ENCODE results near the gene NFIB. TPM values are rescaled to one million over a fixed set of nuclear protein-coding genes. Genes with fewer than 3 reads are reported as not detected.

Gene NFIB
- total and polyA plus RNA-seq, 2 of the 4 experiments (the other 2 are of a cell fraction): 1.4 to 2.0 TPM

GRCh38 chr9:14189578-14189977 lies 124.4 kb downstream of the NFIB start:
- intact Hi-C loops (cut with micrococcal nuclease): no loop called here
- CTCF ChIA-PET: no interaction called here
- no peak overlapping the region for H2AFZ ChIP-seq (replicated peaks; ENCODE audit: low read length, poor library complexity)
- H2BK5ac ChIP-seq (ENCODE audit: low read depth, low read length, poor library complexity, severe bottlenecking): no peak overlapping the region
- H3K23ac ChIP-seq (ENCODE audit: low read depth, low read length): no peak overlapping the region
- H3K4me1 ChIP-seq (ENCODE audit: control insufficient read depth, insufficient read depth, low read length): no peaks in the 10 kb centered on the region
- no peaks in the 10 kb centered on the region; the same call in 1 of the 2 replicates for H3K9me1 ChIP-seq (ENCODE audit: insufficient read depth, low read length)
- H4K8ac ChIP-seq (ENCODE audit: low read depth in 2 of 2, low read length in 2 of 2): no peak overlapping the region
- H2AK5ac ChIP-seq (ENCODE audit: low read depth, low read length): no peak overlapping the region
- TF ChIP-seq ELK1 (IDR thresholded peaks at IDR 0.05; ENCODE audit: borderline replicate concordance, low read depth, low read length) (no peak), CHD1 (IDR thresholded peaks at IDR 0.05; ENCODE audit: low read depth, low read length) (no peak), MXI1 (IDR thresholded peaks at IDR 0.05; ENCODE audit: borderline replicate concordance, low read depth, low read length) (no peak), FOS (IDR thresholded peaks at IDR 0.05; ENCODE audit: low read depth, low read length) (no peak), SMC3 (IDR thresholded peaks at IDR 0.05; ENCODE audit: low read depth, low read length) (no peak)
- H4K5ac ChIP-seq (ENCODE audit: low read depth, low read length): no peak overlapping the region
- DNase-seq: no peak
- no peak overlapping the region for H2AK9ac ChIP-seq (replicated peaks; ENCODE audit: low read depth, low read length, poor library complexity)
- peaks cover 2% of the 10 kb centered on the region; the same call in 1 of the 2 replicates for H3K27me3 ChIP-seq (ENCODE audit: control insufficient read depth, insufficient read depth, low read length)
- ATAC-seq (ENCODE audit: low read depth): no peak
- H3K79me1 ChIP-seq (ENCODE audit: low read depth in 1 of 2, low read length in 2 of 2): no peaks in the 10 kb centered on the region
- H3K9me3 ChIP-seq (ENCODE audit: control insufficient read depth, insufficient read depth, low read length): no peaks in the 10 kb centered on the region
- H3K4me2 ChIP-seq (ENCODE audit: low read depth, low read length): no peak overlapping the region
- H4K91ac ChIP-seq (ENCODE audit: insufficient read depth, low read depth, low read length): no peak overlapping the region
- no CpG with 5 or more reads among the region's 1 CpG for WGBS, 2 experiments (ENCODE audit: extremely low coverage in 2 of 2, insufficient read length in 1 of 2)
- no peak overlapping the region for H2BK120ac ChIP-seq (ENCODE audit: low read depth, low read length)
- H3K36me3 ChIP-seq (ENCODE audit: control insufficient read depth, insufficient read depth, low read length): no peaks in the 10 kb centered on the region
- in situ Hi-C loops (cut with MboI; ENCODE audit: low sequenced_read_pairs): no loop called here
- H2BK15ac ChIP-seq (ENCODE audit: low read depth, low read length): no peak overlapping the region
- no peak overlapping the region for H2BK20ac ChIP-seq (ENCODE audit: low read depth, low read length)
- H3K4ac ChIP-seq (ENCODE audit: low read depth, low read length): no peak overlapping the region
- H3K14ac ChIP-seq (replicated peaks; ENCODE audit: low read depth, low read length): no peak overlapping the region
- H4K20me1 ChIP-seq (ENCODE audit: insufficient read depth, low read length): no peaks in the 10 kb centered on the region
- POLR2A ChIA-PET (ENCODE audit: unreplicated experiment): no interaction called here
- no peak overlapping the region for H3K27ac ChIP-seq (ENCODE audit: insufficient read depth, low read length)
- dilution Hi-C loops (cut with HindIII; ENCODE audit: low sequenced_read_pairs, unreplicated experiment): no loop called here
- BruUV-seq (replicated peaks): no TSS peak
- H3K56ac ChIP-seq (ENCODE audit: extremely low read depth, insufficient read depth, low read length): no peak overlapping the region
- no peak overlapping the region for H3K4me3 ChIP-seq (ENCODE audit: insufficient read depth, low read depth, low read length)
- H3K18ac ChIP-seq (ENCODE audit: low read depth, low read length): no peak overlapping the region
- H3K9ac ChIP-seq (ENCODE audit: low read depth, low read length): no peak overlapping the region
